ENCODE data around the gene PTRH2.

Gene PTRH2

DNA sequence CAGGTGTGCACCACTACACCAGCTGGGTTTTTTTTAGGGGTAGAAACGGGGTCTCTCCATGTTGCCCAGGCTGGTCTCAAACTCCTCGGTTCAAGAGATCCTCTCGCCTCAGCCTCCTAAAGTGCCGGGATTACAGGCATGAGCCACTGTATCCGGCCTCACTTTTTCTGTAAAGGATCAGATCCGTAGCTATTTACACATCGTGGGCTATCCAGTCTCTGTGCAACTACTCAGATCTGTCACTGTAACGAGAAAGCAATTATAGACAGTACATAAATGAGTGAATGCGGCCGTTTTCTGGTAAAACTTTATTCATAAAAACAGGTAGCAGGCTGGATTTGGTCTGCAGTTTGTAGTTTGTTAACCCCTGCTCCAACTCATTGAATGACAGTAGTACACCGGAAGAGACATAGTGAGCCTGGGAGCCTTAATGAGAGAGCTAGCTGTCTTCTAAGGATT lies 44.8 kb upstream of the PTRH2 start:
- no peak for DNase-seq (ENCODE audit: low read depth)
- TF ChIP-seq, protein P1, sequence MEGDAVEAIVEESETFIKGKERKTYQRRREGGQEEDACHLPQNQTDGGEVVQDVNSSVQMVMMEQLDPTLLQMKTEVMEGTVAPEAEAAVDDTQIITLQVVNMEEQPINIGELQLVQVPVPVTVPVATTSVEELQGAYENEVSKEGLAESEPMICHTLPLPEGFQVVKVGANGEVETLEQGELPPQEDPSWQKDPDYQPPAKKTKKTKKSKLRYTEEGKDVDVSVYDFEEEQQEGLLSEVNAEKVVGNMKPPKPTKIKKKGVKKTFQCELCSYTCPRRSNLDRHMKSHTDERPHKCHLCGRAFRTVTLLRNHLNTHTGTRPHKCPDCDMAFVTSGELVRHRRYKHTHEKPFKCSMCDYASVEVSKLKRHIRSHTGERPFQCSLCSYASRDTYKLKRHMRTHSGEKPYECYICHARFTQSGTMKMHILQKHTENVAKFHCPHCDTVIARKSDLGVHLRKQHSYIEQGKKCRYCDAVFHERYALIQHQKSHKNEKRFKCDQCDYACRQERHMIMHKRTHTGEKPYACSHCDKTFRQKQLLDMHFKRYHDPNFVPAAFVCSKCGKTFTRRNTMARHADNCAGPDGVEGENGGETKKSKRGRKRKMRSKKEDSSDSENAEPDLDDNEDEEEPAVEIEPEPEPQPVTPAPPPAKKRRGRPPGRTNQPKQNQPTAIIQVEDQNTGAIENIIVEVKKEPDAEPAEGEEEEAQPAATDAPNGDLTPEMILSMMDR (IDR thresholded peaks at IDR 0.05; ENCODE audit: low read length, missing control alignments): no peak
- H3K4me3 ChIP-seq (replicated peaks; ENCODE audit: low read depth, low read length): no peak overlapping the region

DNA sequence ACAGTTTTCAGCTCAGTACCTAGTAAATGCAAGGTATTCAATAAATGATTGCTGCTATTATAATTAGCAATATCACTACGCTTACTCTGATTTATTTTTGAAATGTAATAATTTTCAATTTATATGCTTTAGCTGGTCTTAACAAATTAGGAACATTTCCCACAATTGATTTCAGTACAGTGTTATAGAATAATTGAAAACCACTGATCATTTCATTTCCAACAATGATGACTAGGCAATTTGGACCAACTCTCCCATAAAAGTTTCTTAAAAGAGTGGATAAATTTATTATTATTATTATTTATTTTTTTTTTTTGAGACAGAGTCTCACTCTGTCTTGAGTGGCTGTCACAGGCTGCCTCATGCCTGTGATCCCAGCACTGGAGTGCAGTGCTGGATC lies 41.4 kb upstream of the PTRH2 start:
- DNase-seq (ENCODE audit: low read depth): no peak
- no peak overlapping the region for H3K4me3 ChIP-seq (replicated peaks; ENCODE audit: low read depth, low read length)
- TF ChIP-seq, protein P1 (IDR thresholded peaks at IDR 0.05; ENCODE audit: low read length, missing control alignments): no peak

DNA sequence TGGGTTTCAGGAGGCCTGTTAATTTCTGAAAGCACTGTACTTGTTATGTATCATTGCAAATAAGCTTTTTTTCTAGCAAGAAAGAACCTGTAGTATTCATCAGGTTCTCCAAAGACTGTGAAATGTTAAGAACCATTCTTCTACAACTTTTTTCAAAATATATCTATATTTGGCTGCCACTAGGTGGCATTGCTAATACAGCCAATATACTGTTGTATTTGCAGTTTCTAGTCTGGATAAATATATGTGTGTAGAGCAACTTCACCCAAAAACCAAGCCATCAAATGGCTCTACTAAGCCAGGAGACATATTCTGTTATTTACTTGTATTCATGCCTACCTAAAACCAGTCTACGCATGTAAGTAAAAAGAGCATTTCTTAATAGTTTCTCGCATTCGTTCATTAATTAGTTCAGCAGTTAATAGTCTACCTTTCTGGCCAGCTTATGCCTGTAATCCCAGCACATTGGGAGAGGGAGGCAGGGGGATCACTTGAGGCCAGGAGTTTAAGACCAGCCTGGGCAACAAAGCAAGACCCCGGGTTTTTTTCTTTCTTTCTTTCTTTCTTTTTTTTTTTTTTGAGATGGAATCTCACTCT lies 39.7 kb upstream of the PTRH2 start:
- no peak overlapping the region for H3K4me3 ChIP-seq (replicated peaks; ENCODE audit: low read depth, low read length)
- DNase-seq (ENCODE audit: low read depth): peak; percentile 83

DNA sequence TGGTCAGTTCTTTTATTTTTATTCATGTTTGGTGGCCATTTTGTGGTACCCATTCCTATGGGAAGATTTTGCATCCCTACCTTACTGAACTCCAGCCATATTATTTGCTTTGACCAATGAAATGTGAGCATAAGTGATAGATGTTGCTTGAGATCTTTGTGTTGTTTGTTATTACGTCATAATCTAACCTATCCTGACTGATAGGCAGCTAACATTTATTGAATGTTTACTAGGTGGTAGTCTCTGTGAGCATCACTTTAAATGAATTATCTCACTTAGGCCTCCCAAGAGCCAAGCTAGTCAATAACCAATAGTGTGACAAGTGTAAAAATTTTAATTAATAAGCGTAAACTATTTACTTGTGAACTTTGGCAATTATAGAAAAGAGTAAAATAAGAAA lies 37.8 kb upstream of the PTRH2 start:
- DNase-seq (ENCODE audit: low read depth): no peak
- H3K4me3 ChIP-seq (replicated peaks; ENCODE audit: low read depth, low read length): no peak overlapping the region
- TF ChIP-seq, protein P1 (IDR thresholded peaks at IDR 0.05; ENCODE audit: low read length, missing control alignments): no peak

More for the DNA sequence above, 39.7 kb upstream of the PTRH2 start:
- TF ChIP-seq, protein P1 (IDR thresholded peaks at IDR 0.05; ENCODE audit: low read length, missing control alignments): peak; percentile 65

DNA sequence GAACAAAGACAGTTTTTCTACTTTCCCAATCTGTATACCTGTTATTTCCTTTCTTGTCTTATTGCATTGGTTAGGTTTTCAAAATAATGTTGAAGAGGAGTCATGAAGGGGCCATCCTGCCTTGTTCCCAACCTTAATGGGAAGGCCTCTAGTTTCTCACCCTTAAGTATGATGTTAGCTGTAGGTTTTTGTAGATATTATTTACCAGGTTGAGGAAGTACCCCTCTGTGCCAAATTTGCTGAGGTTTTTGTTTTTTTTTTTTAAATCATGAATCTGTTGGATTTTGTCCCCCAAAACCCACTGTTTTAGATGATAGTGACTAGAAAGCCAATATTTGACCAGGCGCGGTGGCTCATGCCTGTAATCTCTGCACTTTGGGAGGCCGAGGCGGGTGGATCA lies 36.6 kb upstream of the PTRH2 start:
- no peak overlapping the region for H3K4me3 ChIP-seq (replicated peaks; ENCODE audit: low read depth, low read length)
- TF ChIP-seq, protein P1 (IDR thresholded peaks at IDR 0.05; ENCODE audit: low read length, missing control alignments): no peak
- DNase-seq (ENCODE audit: low read depth): no peak

DNA sequence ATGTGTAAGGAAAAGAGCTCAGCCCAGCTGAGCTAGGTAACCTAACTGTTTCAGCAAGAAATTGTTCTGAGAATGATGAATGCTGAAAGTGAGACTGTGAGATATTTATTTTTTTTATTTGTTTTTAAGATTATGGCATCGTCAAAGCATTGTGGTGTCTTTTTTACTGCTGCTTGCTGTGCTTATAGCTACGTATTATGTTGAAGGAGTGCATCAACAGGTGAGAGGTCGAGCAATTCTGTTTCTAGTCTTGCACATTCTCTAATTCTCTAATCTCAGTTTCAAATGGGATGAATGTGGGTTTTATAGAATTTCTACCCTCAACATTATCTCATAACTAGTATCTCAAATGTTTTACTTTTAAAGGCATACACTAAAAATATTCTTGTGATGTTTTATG lies 30.1 kb upstream of the PTRH2 start:
- DNase-seq (ENCODE audit: low read depth): no peak
- no peak overlapping the region for H3K4me3 ChIP-seq (replicated peaks; ENCODE audit: low read depth, low read length)
- TF ChIP-seq, protein P1 (IDR thresholded peaks at IDR 0.05; ENCODE audit: low read length, missing control alignments): no peak

DNA sequence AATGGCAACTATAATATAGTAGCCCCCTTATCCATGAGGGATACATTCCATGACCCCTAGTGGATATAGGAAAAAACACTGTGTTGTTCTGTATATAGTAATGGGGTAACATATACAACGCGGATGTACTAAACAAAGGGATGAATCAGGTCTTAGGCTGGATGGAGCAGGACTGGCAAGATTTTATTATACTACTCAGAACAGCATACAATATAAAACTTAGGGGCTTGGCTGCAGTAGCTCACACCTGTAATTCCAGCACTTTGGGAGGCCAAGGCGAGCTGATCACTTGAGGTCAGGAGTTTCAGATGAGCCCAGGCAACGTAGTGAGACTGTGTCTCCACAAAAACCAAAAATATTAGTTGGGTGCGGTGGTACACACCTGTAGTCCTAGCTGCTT lies 27.0 kb upstream of the PTRH2 start:
- TF ChIP-seq, protein P1 (IDR thresholded peaks at IDR 0.05; ENCODE audit: low read length, missing control alignments): no peak
- no peak overlapping the region for H3K4me3 ChIP-seq (replicated peaks; ENCODE audit: low read depth, low read length)
- no peak for DNase-seq (ENCODE audit: low read depth)
